B cell (primary cell): Measurements from ENCODE around the gene AFF3. TPM values are rescaled to one million over a fixed set of nuclear protein-coding genes. Genes with fewer than 3 reads are reported as not detected.

ENCODE experiments used
- ATAC-seq: fragments of 200-7000 bp; cut with Tn5 transposase; one replicate; pipeline ENCODE4 v1.10.0; 2021; ENCODE audit warnings: low read depth, mild to moderate bottlenecking, moderate number of reproducible peaks, moderate library complexity
- CTCF ChIA-PET: fragments of 350-600 bp; sonication (Branson Sonifier 250); formaldehyde crosslinking; loops from one replicate; lab custom pipeline; 2021; ENCODE audit warnings: antibody characterized with exemption, inconsistent platforms; lab: Charles Lee
- POLR2A ChIA-PET: fragments of 350-600 bp; sonication (Branson Sonifier 250); formaldehyde crosslinking; loops from one replicate; lab custom pipeline; 2021; ENCODE audit warnings: antibody characterized with exemption; lab: Charles Lee
- DNase-seq: peaks from one replicate; pipeline ENCODE4 v3.0.0; 2013
- H2AFZ ChIP-seq: 2 replicates; pipeline ENCODE4 v1.6.1; 2012; ENCODE audit warnings: mild to moderate bottlenecking, low read depth, low read length; ENCODE audit not compliant: insufficient read depth, poor library complexity, severe bottlenecking
- H3K27ac ChIP-seq, 2 donors: 1 replicate in 1 of 2; 2 replicates in 1 of 2; pipeline ENCODE4 v1.5.1; 2012 to 2013; ENCODE audit warnings: low read length in 2 of 2, mild to moderate bottlenecking in 2 of 2, moderate library complexity in 1 of 2
- H3K27me3 ChIP-seq, 4 experiments: fragments of 200-600 bp in 1 of 4; sonication (generic) in 1 of 4; replicated peaks in 1 of 4; 1 replicate in 2 of 4; 2 replicates in 2 of 4; pipeline versions ENCODE4 v1.6.1 to v1.7.0; 2013 to 2016; ENCODE audit warnings: low read length in 3 of 4, mild to moderate bottlenecking in 2 of 4, mixed read lengths in 1 of 4, moderate library complexity in 1 of 4; ENCODE audit not compliant: insufficient read depth in 4 of 4, control insufficient read depth in 3 of 4; ENCODE audit errors: control extremely low read depth in 1 of 4
- H3K36me3 ChIP-seq, 2 experiments: replicated peaks in 1 of 2; 1 replicate in 1 of 2; 2 replicates in 1 of 2; pipeline versions ENCODE4 v1.6.1 to v1.7.1; 2013; ENCODE audit warnings: low read length in 1 of 2; ENCODE audit not compliant: insufficient read depth in 2 of 2, control insufficient read depth in 1 of 2; ENCODE audit errors: control extremely low read depth in 1 of 2, extremely low read depth in 1 of 2
- H3K4me1 ChIP-seq, 2 donors: fragments of 200-600 bp in 1 of 2; sonication (generic) in 1 of 2; 1 replicate in 1 of 2; 2 replicates in 1 of 2; pipeline versions ENCODE4 v1.5.1 to v1.6.1; 2013 to 2017; ENCODE audit warnings: low read length in 2 of 2; ENCODE audit not compliant: control insufficient read depth in 2 of 2, insufficient read depth in 2 of 2
- H3K4me2 ChIP-seq: replicated peaks from 2 replicates; pipeline ENCODE3; 2012; ENCODE audit warnings: mild to moderate bottlenecking, low read depth, low read length; ENCODE audit not compliant: poor library complexity, severe bottlenecking
- H3K4me3 ChIP-seq, 5 experiments: fragments of 200-600 bp in 1 of 5; sonication (generic) in 1 of 5; 1 replicate in 3 of 5; 2 replicates in 2 of 5; pipeline versions ENCODE4 v1.5.1 to v1.7.0; 2011 to 2016; ENCODE audit warnings: low read length in 4 of 5, mild to moderate bottlenecking in 4 of 5, low read depth in 2 of 5, control low read depth in 1 of 5, moderate library complexity in 1 of 5; ENCODE audit not compliant: insufficient read depth in 1 of 5; ENCODE audit errors: control extremely low read depth in 1 of 5, extremely low read depth in 1 of 5
- H3K79me2 ChIP-seq: fragments of 200-600 bp; sonication (generic); one replicate; pipeline ENCODE4 v1.6.0; 2016; ENCODE audit warnings: low read length; ENCODE audit not compliant: control insufficient read depth, insufficient read depth
- H3K9ac ChIP-seq: fragments of 200-600 bp; sonication (generic); 2 replicates; pipeline ENCODE4 v1.6.1; 2017; ENCODE audit warnings: mild to moderate bottlenecking, low read length, moderate library complexity
- H3K9me3 ChIP-seq, 3 donors: one replicate each; pipeline versions ENCODE4 v1.6.1 to v1.7.1; 2013; ENCODE audit warnings: low read length in 2 of 3; ENCODE audit not compliant: control insufficient read depth in 2 of 3, insufficient read depth in 1 of 3; ENCODE audit errors: control extremely low read depth in 1 of 3
- H4K20me1 ChIP-seq: 2 replicates; pipeline ENCODE4 v1.6.0; 2012; ENCODE audit warnings: mild to moderate bottlenecking, low read length; ENCODE audit not compliant: insufficient read depth, control insufficient read depth, poor library complexity, severe bottlenecking
- H3K27ac Mint-ChIP-seq: one replicate; pipeline ENCODE4 v1.8.0; 2021; ENCODE audit warnings: mixed read lengths
- H3K27me3 Mint-ChIP-seq: one replicate; pipeline ENCODE4 v1.8.0; 2021; ENCODE audit warnings: mixed read lengths
- H3K4me1 Mint-ChIP-seq: one replicate; pipeline ENCODE4 v1.8.0; 2021; ENCODE audit warnings: mixed read lengths
- H3K4me3 Mint-ChIP-seq: one replicate; pipeline ENCODE4 v1.8.0; 2021; ENCODE audit warnings: mixed read lengths
- H3K9me3 Mint-ChIP-seq: one replicate; pipeline ENCODE4 v1.8.0; 2022; ENCODE audit warnings: mixed read lengths; ENCODE audit not compliant: insufficient read depth
- CTCF ChIP-seq: fragments of 200-600 bp; IDR thresholded peaks from one replicate; pipeline ENCODE4 v1.8.0; 2022; ENCODE audit warnings: antibody characterized with exemption, mild to moderate bottlenecking
- EZH2 ChIP-seq: IDR thresholded peaks from 2 replicates; pipeline ENCODE4 v1.6.1; 2012; ENCODE audit warnings: borderline replicate concordance, low read depth, mild to moderate bottlenecking, moderate library complexity, low read length; ENCODE audit not compliant: insufficient read depth, poor library complexity, severe bottlenecking
- WGBS: methylation state at CpG from one replicate; pipeline ENCODE4 v1.1.5; 2013; ENCODE audit warnings: missing lambda C conversion rate; ENCODE audit not compliant: insufficient coverage; 5-methylcytosine and 5-hydroxymethylcytosine counted together
- intact Hi-C: fragments of 100-400 bp; cut with micrococcal nuclease; formaldehyde crosslinking; loops from one replicate; pipeline ENCODE4 v1.10.0; 2022
- polyA plus RNA-seq: library from polyadenylated mRNA; depleted of rRNA; stranded (reverse); fragments of >200 nt; gene quantifications from 2 replicates; pipeline ENCODE4 v1.2.3, GENCODE V29; 2012
- total RNA-seq, 2 donors: library from RNA; stranded (reverse); fragments of 120-200 nt in 1 of 2; gene quantifications; 1 replicate in 1 of 2; 2 replicates in 1 of 2; pipeline versions ENCODE4 v1.2.3 to v1.2.4, GENCODE V29; 2013 to 2022

Gene AFF3
- total and polyA plus RNA-seq, 2 donors (not counting 1 experiment from before 2014, with no cell fraction given) = 117 to 830 TPM

- no peaks in the 10 kb centered on the region for H3K9me3 ChIP-seq
- Mint-ChIP-seq H3K9me3 (no peaks in the 10 kb centered on the region), H3K27me3 (no peaks in the 10 kb centered on the region), H3K27ac (no peak overlapping the region), H3K4me3 (no peak overlapping the region), H3K4me1 (peaks cover 62% of the 10 kb centered on the region)
- TF ChIP-seq EZH2 = no peak
- TF ChIP-seq CTCF = no peak
- H2AFZ ChIP-seq = no peak overlapping the region
- intact Hi-C loops = no loop called here
- CTCF ChIA-PET = no interaction called here
- no peak overlapping the region for H3K4me3 ChIP-seq
- 93% methylated on average over 4 of the region's 8 CpGs for WGBS
- H3K4me2 ChIP-seq = no peak overlapping the region
- peak overlapping the region in 1 of 2 donors; percentile 20 for H3K27ac ChIP-seq
- peaks cover 27% of the 10 kb centered on the region for H3K79me2 ChIP-seq
- no peaks in the 10 kb centered on the region for H3K27me3 ChIP-seq
- DNase-seq = no peak
- POLR2A ChIA-PET = no interaction called here
- H3K36me3 ChIP-seq = peaks cover 2 to 42% of the 10 kb centered on the region in 2 experiments
- H3K4me1 ChIP-seq = peaks cover 33 to 35% of the 10 kb centered on the region in 2 donors
- no peak for ATAC-seq
- peaks cover 58% of the 10 kb centered on the region for H4K20me1 ChIP-seq
- H3K9ac ChIP-seq = no peak overlapping the region
These were observed 468.3 kb downstream of the AFF3 start for GRCh38 chr2:99674090-99674489.

- intact Hi-C loops = no loop called here
- no peak overlapping the region for H3K4me3 ChIP-seq
- ChIA-PET CTCF (interaction anchor here (1.0 to 1.4 kb wide), 2 partner anchors 9 to 587 kb away, joined by 3 read pairs; no protein-coding TSS in a partner anchor), POLR2A (no interaction called here)
- TF ChIP-seq CTCF (no peak), EZH2 (no peak)
- ATAC-seq (no peak), DNase-seq (no peak)
- Mint-ChIP-seq H3K27ac (peak overlapping the region; percentile 22), H3K4me1 (peaks cover 56% of the 10 kb centered on the region), H3K27me3 (no peaks in the 10 kb centered on the region), H3K4me3 (no peak overlapping the region), H3K9me3 (no peaks in the 10 kb centered on the region)
- WGBS = 100% methylated on average over 1 of the region's 8 CpGs
- H4K20me1 ChIP-seq = peaks cover 51% of the 10 kb centered on the region
- H3K27ac ChIP-seq = peak overlapping the region in 1 of 2 donors; percentile 65
- H3K9ac ChIP-seq = peak overlapping the region; percentile 6
- no peak overlapping the region for H2AFZ ChIP-seq
- H3K9me3 ChIP-seq = no peaks in the 10 kb centered on the region
- H3K36me3 ChIP-seq = peaks cover 2 to 39% of the 10 kb centered on the region in 2 experiments
- H3K27me3 ChIP-seq = no peaks in the 10 kb centered on the region
- H3K4me2 ChIP-seq = peak overlapping the region; percentile 47
- H3K79me2 ChIP-seq = peaks cover 22% of the 10 kb centered on the region
- peaks cover 33 to 35% of the 10 kb centered on the region in 2 donors for H3K4me1 ChIP-seq
These were observed 469.5 kb downstream of the AFF3 start for GRCh38 chr2:99672766-99673350.
